ENCODE results near the gene YIF1A. TPM values are rescaled to one million over a fixed set of nuclear protein-coding genes. Genes with fewer than 3 reads are reported as not detected.
"Not testable (repeated sequence)": the region's sequence is repeated elsewhere in the genome, so short reads cannot be mapped to it uniquely, and the experiment has no call there.

YIF1A gene
- total and polyA plus RNA-seq, 2 of the 4 experiments (the other 2 are of a cell fraction) = 128 to 207 TPM

GRCh38 chr11:66321606-66322005, 32.7 kb upstream of the YIF1A start:
- TF ChIP-seq RFX5 (IDR thresholded peaks at IDR 0.05; ENCODE audit: low read depth, low read length) = no peak
- no peak for TF ChIP-seq RAD21 (IDR thresholded peaks at IDR 0.05; ENCODE audit: low read length)
- TF ChIP-seq SMC3 (IDR thresholded peaks at IDR 0.05; ENCODE audit: low read depth, low read length) = no peak
- TF ChIP-seq, protein P1, sequence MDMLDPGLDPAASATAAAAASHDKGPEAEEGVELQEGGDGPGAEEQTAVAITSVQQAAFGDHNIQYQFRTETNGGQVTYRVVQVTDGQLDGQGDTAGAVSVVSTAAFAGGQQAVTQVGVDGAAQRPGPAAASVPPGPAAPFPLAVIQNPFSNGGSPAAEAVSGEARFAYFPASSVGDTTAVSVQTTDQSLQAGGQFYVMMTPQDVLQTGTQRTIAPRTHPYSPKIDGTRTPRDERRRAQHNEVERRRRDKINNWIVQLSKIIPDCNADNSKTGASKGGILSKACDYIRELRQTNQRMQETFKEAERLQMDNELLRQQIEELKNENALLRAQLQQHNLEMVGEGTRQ (IDR thresholded peaks at IDR 0.05; ENCODE audit: low read depth, low read length) = no peak
- no peak for TF ChIP-seq CHD1 (IDR thresholded peaks at IDR 0.05; ENCODE audit: low read depth, low read length)
- TF ChIP-seq MXI1 (IDR thresholded peaks at IDR 0.05; ENCODE audit: borderline replicate concordance, low read depth, low read length) = no peak
- no peak for TF ChIP-seq BHLHE40 (IDR thresholded peaks at IDR 0.05; ENCODE audit: low read depth, low read length)
- no peak overlapping the region for H3K18ac ChIP-seq (ENCODE audit: low read depth, low read length)
- no peak overlapping the region for H4K5ac ChIP-seq (ENCODE audit: low read depth, low read length)
- WGBS, 2 experiments (ENCODE audit: extremely low coverage in 2 of 2, insufficient read length in 1 of 2) = 80% methylated on average over 2 of the region's 4 CpGs; no CpG with 5 or more reads in 1 of the 2 experiments
- peaks cover 42% of the 10 kb centered on the region for H3K4me1 ChIP-seq (ENCODE audit: control insufficient read depth, insufficient read depth, low read length)
- no peak overlapping the region for H2BK120ac ChIP-seq (ENCODE audit: low read depth, low read length)
- H3K27me3 ChIP-seq (ENCODE audit: control insufficient read depth, insufficient read depth, low read length) = no peaks in the 10 kb centered on the region
- no peak overlapping the region for H2AK9ac ChIP-seq (replicated peaks; ENCODE audit: low read depth, low read length, poor library complexity)
- H3K79me1 ChIP-seq (ENCODE audit: low read depth in 1 of 2, low read length in 2 of 2) = peaks cover 0 to 27% of the 10 kb centered on the region in 2 experiments; a peak in 2 of 4 replicates
- H3K23ac ChIP-seq (ENCODE audit: low read depth, low read length) = no peak overlapping the region
- H4K91ac ChIP-seq (ENCODE audit: insufficient read depth, low read depth, low read length) = no peak overlapping the region
- CTCF ChIA-PET = interaction anchor here (1.6 kb wide), 1 partner anchor 10 kb away, joined by 5 read pairs; no protein-coding TSS in a partner anchor
- 0 out of 2 replicates have a peak overlapping the region, but pooled peaks have one; percentile 1 for H2BK20ac ChIP-seq (ENCODE audit: low read depth, low read length)
- no peak for ATAC-seq (ENCODE audit: low read depth)
- DNase-seq = no peak
- H4K8ac ChIP-seq (ENCODE audit: low read depth in 2 of 2, low read length in 2 of 2) = no peak overlapping the region
- no peak overlapping the region for H2AFZ ChIP-seq (replicated peaks; ENCODE audit: low read length, poor library complexity)
- dilution Hi-C loops (cut with HindIII; ENCODE audit: low sequenced_read_pairs, unreplicated experiment) (no loop called here), intact Hi-C loops (cut with micrococcal nuclease) (no loop called here), in situ Hi-C loops (cut with MboI; ENCODE audit: low sequenced_read_pairs) (no loop called here)
- no peak overlapping the region for H2BK15ac ChIP-seq (ENCODE audit: low read depth, low read length)
- POLR2A ChIA-PET (ENCODE audit: unreplicated experiment) = interaction anchor here (1.2 kb wide), 1 partner anchor 9 kb away, joined by 4 read pairs; no protein-coding TSS in a partner anchor
- BruUV-seq (replicated peaks) = no TSS peak
- no peak overlapping the region for H3K4me3 ChIP-seq (ENCODE audit: insufficient read depth, low read depth, low read length)
- H2AK5ac ChIP-seq (ENCODE audit: low read depth, low read length) = no peak overlapping the region
- H3K9me3 ChIP-seq (ENCODE audit: control insufficient read depth, insufficient read depth, low read length) = no peaks in the 10 kb centered on the region
- no peak overlapping the region for H3K56ac ChIP-seq (ENCODE audit: extremely low read depth, insufficient read depth, low read length)
- H2BK5ac ChIP-seq (ENCODE audit: low read depth, low read length, poor library complexity, severe bottlenecking) = no peak overlapping the region
- H4K20me1 ChIP-seq (ENCODE audit: insufficient read depth, low read length) = peaks cover 2% of the 10 kb centered on the region
- H3K27ac ChIP-seq (ENCODE audit: insufficient read depth, low read length) = no peak overlapping the region
- no peak overlapping the region for H3K9ac ChIP-seq (ENCODE audit: low read depth, low read length)
- H3K4ac ChIP-seq (ENCODE audit: low read depth, low read length) = no peak overlapping the region
- H3K36me3 ChIP-seq (ENCODE audit: control insufficient read depth, insufficient read depth, low read length) = no peaks in the 10 kb centered on the region
- no peak overlapping the region for H3K4me2 ChIP-seq (ENCODE audit: low read depth, low read length)
- H3K14ac ChIP-seq (replicated peaks; ENCODE audit: low read depth, low read length) = no peak overlapping the region
- peaks cover 30% of the 10 kb centered on the region for H3K9me1 ChIP-seq (ENCODE audit: insufficient read depth, low read length)

DNA sequence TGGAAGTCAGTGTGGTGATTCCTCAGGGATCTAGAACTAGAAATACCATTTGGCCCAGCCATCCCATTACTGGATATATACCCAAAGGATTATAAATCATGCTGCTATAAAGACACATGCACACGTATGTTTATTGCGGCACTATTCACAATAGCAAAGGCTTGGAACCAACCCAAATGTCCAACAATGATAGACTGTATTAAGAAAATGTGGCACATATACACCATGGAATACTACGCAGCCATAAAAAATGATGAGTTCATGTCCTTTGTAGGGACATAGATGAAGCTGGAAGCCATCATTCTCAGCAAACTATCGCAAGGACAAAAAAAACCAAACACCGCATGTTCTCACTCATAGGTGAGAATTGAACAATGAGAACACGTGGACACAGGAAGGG, 31.8 kb upstream of the YIF1A start:
- H3K9ac ChIP-seq (ENCODE audit: low read depth, low read length); H2AFZ ChIP-seq (replicated peaks; ENCODE audit: low read length, poor library complexity); H2BK15ac ChIP-seq (ENCODE audit: low read depth, low read length); H3K4me2 ChIP-seq (ENCODE audit: low read depth, low read length); CTCF ChIA-PET; H3K14ac ChIP-seq (replicated peaks; ENCODE audit: low read depth, low read length); H3K36me3 ChIP-seq (ENCODE audit: control insufficient read depth, insufficient read depth, low read length); H3K27me3 ChIP-seq (ENCODE audit: control insufficient read depth, insufficient read depth, low read length); H2AK5ac ChIP-seq (ENCODE audit: low read depth, low read length); H3K56ac ChIP-seq (ENCODE audit: extremely low read depth, insufficient read depth, low read length); H4K91ac ChIP-seq (ENCODE audit: insufficient read depth, low read depth, low read length); in situ Hi-C loops (cut with MboI; ENCODE audit: low sequenced_read_pairs); H4K5ac ChIP-seq (ENCODE audit: low read depth, low read length); H3K18ac ChIP-seq (ENCODE audit: low read depth, low read length); H3K27ac ChIP-seq (ENCODE audit: insufficient read depth, low read length); BruUV-seq (replicated peaks); H3K4ac ChIP-seq (ENCODE audit: low read depth, low read length); H4K8ac ChIP-seq (ENCODE audit: low read depth in 2 of 2, low read length in 2 of 2); H3K4me3 ChIP-seq (ENCODE audit: insufficient read depth, low read depth, low read length); POLR2A ChIA-PET (ENCODE audit: unreplicated experiment); H2BK5ac ChIP-seq (ENCODE audit: low read depth, low read length, poor library complexity, severe bottlenecking); H3K9me3 ChIP-seq (ENCODE audit: control insufficient read depth, insufficient read depth, low read length); H2AK9ac ChIP-seq (replicated peaks; ENCODE audit: low read depth, low read length, poor library complexity); intact Hi-C loops (cut with micrococcal nuclease); dilution Hi-C loops (cut with HindIII; ENCODE audit: low sequenced_read_pairs, unreplicated experiment); H3K23ac ChIP-seq (ENCODE audit: low read depth, low read length); DNase-seq; ATAC-seq (ENCODE audit: low read depth); H2BK20ac ChIP-seq (ENCODE audit: low read depth, low read length); H2BK120ac ChIP-seq (ENCODE audit: low read depth, low read length): not testable (repeated sequence)
- H3K9me1 ChIP-seq (ENCODE audit: insufficient read depth, low read length) = peaks cover 26% of the 10 kb centered on the region
- peaks cover 0 to 28% of the 10 kb centered on the region in 2 experiments; a peak in 2 of 4 replicates for H3K79me1 ChIP-seq (ENCODE audit: low read depth in 1 of 2, low read length in 2 of 2)
- peaks cover 36% of the 10 kb centered on the region for H3K4me1 ChIP-seq (ENCODE audit: control insufficient read depth, insufficient read depth, low read length)
- no CpG with 5 or more reads among the region's 6 CpGs for WGBS, 2 experiments (ENCODE audit: extremely low coverage in 2 of 2, insufficient read length in 1 of 2)
- peaks cover 11% of the 10 kb centered on the region for H4K20me1 ChIP-seq (ENCODE audit: insufficient read depth, low read length)
